Upper lobe of left lung (tissue), 6 donors: ENCODE results near the gene BCL2. TPM values are rescaled to one million over a fixed set of nuclear protein-coding genes. Genes with fewer than 3 reads are reported as not detected.

Experiments used
- ATAC-seq, 2 donors: fragments of 200-7000 bp; cut with Tn5 transposase; one replicate each; pipeline ENCODE4 v1.9.1; 2022; ENCODE audit warnings: mild to moderate bottlenecking in 2 of 2, moderate library complexity in 2 of 2; ENCODE audit not compliant: low FRiP score in 2 of 2
- DNase-seq, 2 donors: peaks; one replicate each; pipeline ENCODE4 v3.0.0-alpha.2; 2019 to 2020
- H3K27ac ChIP-seq, 4 donors: fragments of 200-600 bp; sonication (generic); one replicate each; pipeline ENCODE4 v1.5.1; 2016 to 2019
- H3K27me3 ChIP-seq, 4 donors: fragments of 200-600 bp; sonication (generic); one replicate each; pipeline ENCODE4 v1.5.1; 2017 to 2019
- H3K36me3 ChIP-seq, 4 donors: fragments of 200-600 bp; sonication (generic); one replicate each; pipeline ENCODE4 v1.5.1; 2016 to 2019
- H3K4me1 ChIP-seq, 4 donors: fragments of 200-600 bp; sonication (generic); one replicate each; pipeline ENCODE4 v1.5.1; 2018 to 2019
- H3K4me3 ChIP-seq, 4 donors: fragments of 200-600 bp; sonication (generic); one replicate each; pipeline ENCODE4 v1.5.1; 2017 to 2019; ENCODE audit warnings: mild to moderate bottlenecking in 2 of 4, moderate library complexity in 1 of 4
- H3K9me3 ChIP-seq, 4 donors: fragments of 200-600 bp; sonication (generic); one replicate each; pipeline ENCODE4 v1.5.1; 2018 to 2019
- CTCF ChIP-seq, 6 experiments: fragments of 450-650 bp in 4 of 6; fragments of 200-600 bp in 2 of 6; sonication (generic) in 2 of 6; IDR thresholded peaks; one replicate each; pipeline ENCODE4 v1.5.1; 2016 to 2019; ENCODE audit warnings: antibody characterized with exemption in 6 of 6
- EP300 ChIP-seq, 4 donors: sonication (generic); formaldehyde crosslinking; IDR thresholded peaks; one replicate each; pipeline ENCODE4 v1.5.1; 2017; ENCODE audit warnings: antibody characterized with exemption in 4 of 4, control low read depth in 2 of 4
- POLR2A ChIP-seq, 4 donors: fragments of 450-650 bp; IDR thresholded peaks; one replicate each; pipeline ENCODE4 v1.5.1; 2016 to 2017; ENCODE audit warnings: antibody characterized with exemption in 4 of 4, mild to moderate bottlenecking in 2 of 4
- POLR2AphosphoS5 ChIP-seq, 2 donors: sonication (generic); formaldehyde crosslinking; IDR thresholded peaks; one replicate each; pipeline ENCODE4 v1.5.1; 2017; ENCODE audit warnings: antibody characterized with exemption in 2 of 2
- WGBS, 2 donors: methylation state at CpG; one replicate each; pipeline ENCODE4 v1.1.5; 2017 to 2018; 5-methylcytosine and 5-hydroxymethylcytosine counted together
- total RNA-seq, 6 donors: library from RNA; depleted of rRNA in 4 of 6; stranded (reverse); fragments of >200 nt in 4 of 6; gene quantifications; one replicate each; pipeline versions ENCODE4 v1.1.0 to v1.2.1, GENCODE V29; 2016 to 2021
- donor health status: DM: no; HTN: no; CAD: no; lungs with moderate emphysema.
- donor health status: DM: no; HTN: yes; CAD: no; lungs with severe emphysema.

The BCL2 gene
- total RNA-seq, 6 donors from 2014 or later: 5.9 to 19.9 (median 11.4) TPM

GRCh38 chr18:63155169-63155852, 164.3 kb downstream of the BCL2 start:
- Histone ChIP-seq H3K9me3 (no peaks in the 10 kb centered on the region), H3K27ac (peak overlapping the region in 3 of 4 donors; percentile 42 to 69 (median 61)), H3K4me3 (peak overlapping the region in 3 of 4 donors; percentile 14 to 37 (median 33)), H3K27me3 (no peaks in the 10 kb centered on the region), H3K4me1 (peaks cover 6 to 13% (median 8%) of the 10 kb centered on the region in 4 donors), H3K36me3 (no peaks in the 10 kb centered on the region)
- 42 to 43% methylated on average over 22 to 23 of the region's 23 CpGs for WGBS, 2 donors
- DNase-seq (peak; percentile 62 to 75), ATAC-seq (peak; percentile 86 to 87)
- no peak for TF ChIP-seq POLR2AphosphoS5 (IDR thresholded peaks at IDR 0.05)
- TF ChIP-seq CTCF (IDR thresholded peaks at IDR 0.05): peak; percentile 62 to 89 (median 86)
- TF ChIP-seq POLR2A (IDR thresholded peaks at IDR 0.05): peak in 1 of 4 donors; percentile 36

GRCh38 chr18:63154350-63155152, 165.0 kb downstream of the BCL2 start:
- DNase-seq (no peak), ATAC-seq (no peak)
- TF ChIP-seq EP300 (IDR thresholded peaks at IDR 0.05): no peak
- no peak for TF ChIP-seq CTCF (IDR thresholded peaks at IDR 0.05)
- no peak for TF ChIP-seq POLR2AphosphoS5 (IDR thresholded peaks at IDR 0.05)
- no peak for TF ChIP-seq POLR2A (IDR thresholded peaks at IDR 0.05)
- Histone ChIP-seq H3K9me3 (no peaks in the 10 kb centered on the region), H3K27ac (peak overlapping the region in 2 of 4 donors; percentile 61 to 69), H3K36me3 (no peaks in the 10 kb centered on the region), H3K4me3 (no peak overlapping the region), H3K4me1 (peaks cover 6 to 13% (median 8%) of the 10 kb centered on the region in 4 donors), H3K27me3 (no peaks in the 10 kb centered on the region)
- WGBS, 2 donors: 79 to 80% methylated on average over 10 of the region's 10 CpGs

GRCh38 chr18:63152791-63153190, 166.8 kb downstream of the BCL2 start:
- TF ChIP-seq POLR2AphosphoS5 (IDR thresholded peaks at IDR 0.05) (no peak), CTCF (IDR thresholded peaks at IDR 0.05) (no peak), POLR2A (IDR thresholded peaks at IDR 0.05) (no peak), EP300 (IDR thresholded peaks at IDR 0.05) (no peak)
- Histone ChIP-seq H3K36me3 (no peaks in the 10 kb centered on the region), H3K4me1 (peaks cover 6 to 13% (median 9%) of the 10 kb centered on the region in 4 donors), H3K27ac (no peak overlapping the region), H3K4me3 (no peak overlapping the region), H3K9me3 (no peaks in the 10 kb centered on the region), H3K27me3 (no peaks in the 10 kb centered on the region)
- WGBS, 2 donors: 88 to 91% methylated on average over 7 of the region's 7 CpGs
- DNase-seq (no peak), ATAC-seq (no peak)

GRCh38 chr18:63152096-63152495, 167.5 kb downstream of the BCL2 start:
- WGBS, 2 donors: 66 to 70% methylated on average over 3 of the region's 3 CpGs
- Histone ChIP-seq H3K4me1 (peaks cover 6 to 13% (median 9%) of the 10 kb centered on the region in 4 donors), H3K36me3 (no peaks in the 10 kb centered on the region), H3K4me3 (no peak overlapping the region), H3K27ac (no peak overlapping the region), H3K27me3 (no peaks in the 10 kb centered on the region), H3K9me3 (no peaks in the 10 kb centered on the region)
- TF ChIP-seq CTCF (IDR thresholded peaks at IDR 0.05): no peak
- TF ChIP-seq POLR2A (IDR thresholded peaks at IDR 0.05): no peak
- no peak for TF ChIP-seq POLR2AphosphoS5 (IDR thresholded peaks at IDR 0.05)
- TF ChIP-seq EP300 (IDR thresholded peaks at IDR 0.05): no peak
- DNase-seq (no peak), ATAC-seq (no peak)
